Ectodermal cell (in vitro differentiated cells): ENCODE results near the gene MAGIX.

ENCODE experiments used
- H3K27ac ChIP-seq: 2 replicates; pipeline ENCODE4 v1.7.0; 2013; ENCODE audit warnings: mild to moderate bottlenecking, low read depth, low read length; ENCODE audit not compliant: insufficient read depth, poor library complexity, severe bottlenecking
- H3K27me3 ChIP-seq: 2 replicates; pipeline ENCODE4 v1.7.0; 2013; ENCODE audit warnings: mild to moderate bottlenecking, low read length; ENCODE audit not compliant: insufficient read depth, control insufficient read depth, poor library complexity, severe bottlenecking
- H3K36me3 ChIP-seq: one replicate; pipeline ENCODE4 v1.7.0; 2013; ENCODE audit warnings: low read length; ENCODE audit not compliant: control insufficient read depth, insufficient read depth
- H3K4me1 ChIP-seq: one replicate; pipeline ENCODE4 v1.7.0; 2013; ENCODE audit warnings: low read length; ENCODE audit not compliant: control insufficient read depth, insufficient read depth
- H3K4me3 ChIP-seq: 2 replicates; pipeline ENCODE4 v1.7.0; 2013; ENCODE audit warnings: low read depth, low read length, control low read depth; ENCODE audit not compliant: insufficient read depth
- H3K9me3 ChIP-seq: 2 replicates; pipeline ENCODE4 v1.7.0; 2013; ENCODE audit warnings: mild to moderate bottlenecking, low read length, moderate library complexity; ENCODE audit not compliant: control insufficient read depth
- WGBS, 2 experiments: methylation state at CpG; one replicate each; pipeline ENCODE4 v1.1.7; 2013; ENCODE audit warnings: missing lambda C conversion rate in 2 of 2; 5-methylcytosine and 5-hydroxymethylcytosine counted together

Gene MAGIX

DNA sequence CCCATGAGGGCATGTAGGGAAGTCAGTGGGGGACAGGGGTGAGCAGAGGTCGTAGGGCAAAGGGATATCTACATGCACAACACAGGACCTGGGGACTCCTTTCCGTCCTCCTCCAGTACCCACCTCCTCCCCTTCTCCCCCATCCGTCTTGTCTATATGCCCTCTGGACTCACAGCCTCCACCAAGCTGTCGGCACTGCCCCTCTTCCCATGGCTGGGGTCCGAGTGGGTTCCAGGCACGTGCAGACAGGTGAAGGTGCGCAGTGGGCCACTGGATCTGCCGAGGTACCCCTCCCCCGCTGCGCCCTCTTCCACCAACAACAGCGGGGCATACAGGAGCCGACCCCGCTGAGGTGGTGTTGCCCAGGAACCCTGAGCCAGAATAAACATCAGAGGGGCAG, 42.9 kb downstream of the MAGIX start:
- no peaks in the 10 kb centered on the region for H3K36me3 ChIP-seq
- no peak overlapping the region for H3K27ac ChIP-seq
- H3K4me3 ChIP-seq: no peak overlapping the region
- no peaks in the 10 kb centered on the region for H3K9me3 ChIP-seq
- no peaks in the 10 kb centered on the region for H3K4me1 ChIP-seq
- 95 to 96% methylated on average over 13 of the region's 13 CpGs for WGBS, 2 experiments
- H3K27me3 ChIP-seq: no peaks in the 10 kb centered on the region

DNA sequence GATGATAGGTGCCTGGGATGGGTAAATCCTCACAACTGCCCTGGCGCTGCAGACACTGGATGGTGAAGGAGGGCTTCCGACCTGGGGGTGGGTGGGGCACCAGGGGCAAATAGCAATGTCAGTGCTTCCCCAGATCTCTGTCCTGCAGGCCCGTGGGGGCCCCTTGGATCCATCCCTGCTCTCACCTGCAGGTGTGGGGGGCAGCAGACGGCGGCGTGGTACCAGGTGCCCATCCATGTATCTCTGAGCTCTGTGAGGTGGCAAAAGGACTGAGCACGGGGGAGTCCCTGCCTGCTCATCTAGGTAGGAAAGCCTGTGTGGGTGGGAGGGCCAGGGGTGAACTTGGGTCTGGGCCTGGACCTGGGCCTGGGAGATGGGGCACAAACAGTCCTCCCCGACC, 44.0 kb downstream of the MAGIX start:
- whole genome bisulfite sequencing, 2 experiments: 90 to 93% methylated on average over 8 of the region's 8 CpGs
- Histone ChIP-seq H3K4me3 (no peak overlapping the region), H3K4me1 (no peaks in the 10 kb centered on the region), H3K36me3 (no peaks in the 10 kb centered on the region), H3K27me3 (no peaks in the 10 kb centered on the region), H3K9me3 (no peaks in the 10 kb centered on the region), H3K27ac (no peak overlapping the region)

DNA sequence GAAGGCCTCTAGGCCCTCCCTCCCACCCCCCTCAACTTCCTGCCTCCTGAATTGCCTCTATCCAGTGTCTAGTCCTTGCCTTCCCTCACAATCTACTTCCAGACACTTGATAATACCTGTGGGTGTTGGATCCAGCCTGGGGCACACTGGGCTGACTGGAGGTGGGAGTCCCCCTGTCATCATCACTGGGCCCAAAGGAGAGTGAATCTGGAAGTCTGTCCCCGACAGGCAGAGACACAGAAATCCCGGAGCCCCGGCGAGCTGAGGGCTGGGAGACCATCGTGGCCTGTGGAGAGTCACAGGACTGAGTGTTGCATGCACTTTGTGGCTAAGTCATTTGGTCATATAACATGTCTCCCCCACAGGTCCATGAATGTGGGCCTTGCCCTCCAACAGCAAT, 45.8 kb downstream of the MAGIX start:
- 94 to 96% methylated on average over 5 of the region's 5 CpGs for WGBS, 2 experiments
- H3K27me3 ChIP-seq: no peaks in the 10 kb centered on the region

DNA sequence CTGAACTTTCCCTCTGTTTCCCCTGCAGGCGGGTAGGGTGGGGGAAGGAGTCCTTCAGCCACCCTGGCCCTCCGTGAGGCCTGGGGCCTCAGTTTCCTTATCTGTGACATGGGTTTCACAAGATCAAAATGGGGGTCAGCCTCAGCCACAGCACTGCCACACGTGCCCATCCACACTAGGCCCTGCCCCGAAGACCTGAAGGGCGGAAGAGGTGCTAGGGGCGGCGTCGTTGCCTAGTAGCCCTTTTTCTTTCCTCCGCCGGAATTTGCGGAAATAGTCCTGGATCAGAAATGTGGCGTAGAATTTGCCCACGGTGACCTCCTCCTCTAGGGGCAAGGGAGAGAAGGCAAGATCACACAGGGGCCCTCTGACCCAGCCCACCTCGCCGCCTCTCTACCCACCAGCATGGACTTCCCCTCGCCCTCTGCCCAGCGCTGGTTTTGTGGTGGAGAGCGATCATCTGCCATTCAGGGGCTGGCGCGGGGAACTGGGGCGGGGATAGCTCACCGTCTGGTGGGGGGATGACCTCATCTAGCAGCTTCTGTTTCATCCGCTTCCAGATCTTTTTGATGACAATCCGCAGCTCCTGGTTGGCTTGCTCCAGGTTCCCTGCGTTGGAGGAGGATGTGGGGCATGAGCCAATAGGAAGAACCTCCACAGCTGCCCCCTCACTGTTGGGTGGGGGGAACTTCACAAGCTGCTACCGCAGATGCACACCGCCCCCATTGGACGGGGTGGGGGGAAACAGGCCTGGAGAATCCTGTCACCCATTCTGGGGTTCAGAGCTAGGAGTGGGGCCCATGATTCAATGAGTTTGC, 47.1 kb downstream of the MAGIX start:
- no peaks in the 10 kb centered on the region for H3K4me1 ChIP-seq
- no peak overlapping the region for H3K27ac ChIP-seq
- H3K36me3 ChIP-seq: no peaks in the 10 kb centered on the region
- no peaks in the 10 kb centered on the region for H3K27me3 ChIP-seq
- no peaks in the 10 kb centered on the region for H3K9me3 ChIP-seq
- H3K4me3 ChIP-seq: no peak overlapping the region
- WGBS, 2 experiments: 73 to 74% methylated on average over 28 of the region's 28 CpGs

More for the DNA sequence above, 45.8 kb downstream of the MAGIX start:
- Histone ChIP-seq H3K4me1 (no peaks in the 10 kb centered on the region), H3K36me3 (no peaks in the 10 kb centered on the region), H3K4me3 (no peak overlapping the region), H3K9me3 (no peaks in the 10 kb centered on the region), H3K27ac (no peak overlapping the region)

DNA sequence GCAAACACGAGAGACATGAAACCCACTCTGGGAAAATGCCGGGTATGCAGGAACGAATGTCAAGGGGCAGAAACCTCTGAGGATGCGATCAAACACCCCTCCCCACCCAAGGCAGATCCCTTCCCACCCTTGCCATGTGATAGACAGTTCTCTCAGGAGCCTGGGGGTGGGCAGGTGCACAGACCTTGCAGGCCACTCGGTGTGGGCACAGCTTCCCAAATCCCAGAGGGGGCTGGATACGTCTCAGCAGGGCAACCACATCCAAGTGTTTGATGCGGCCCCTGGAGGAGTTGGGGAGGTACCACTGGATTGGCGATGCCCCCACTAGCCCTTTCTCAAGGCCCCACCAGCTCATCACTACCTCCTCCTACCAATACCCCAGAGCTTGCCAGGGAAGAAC, 47.8 kb downstream of the MAGIX start:
- H3K4me1 ChIP-seq: no peaks in the 10 kb centered on the region
- H3K36me3 ChIP-seq: no peaks in the 10 kb centered on the region
- H3K4me3 ChIP-seq: no peak overlapping the region
- 91 to 95% methylated on average over 7 to 8 of the region's 8 CpGs for WGBS, 2 experiments
- H3K27ac ChIP-seq: no peak overlapping the region
- H3K9me3 ChIP-seq: no peaks in the 10 kb centered on the region
- no peaks in the 10 kb centered on the region for H3K27me3 ChIP-seq

DNA sequence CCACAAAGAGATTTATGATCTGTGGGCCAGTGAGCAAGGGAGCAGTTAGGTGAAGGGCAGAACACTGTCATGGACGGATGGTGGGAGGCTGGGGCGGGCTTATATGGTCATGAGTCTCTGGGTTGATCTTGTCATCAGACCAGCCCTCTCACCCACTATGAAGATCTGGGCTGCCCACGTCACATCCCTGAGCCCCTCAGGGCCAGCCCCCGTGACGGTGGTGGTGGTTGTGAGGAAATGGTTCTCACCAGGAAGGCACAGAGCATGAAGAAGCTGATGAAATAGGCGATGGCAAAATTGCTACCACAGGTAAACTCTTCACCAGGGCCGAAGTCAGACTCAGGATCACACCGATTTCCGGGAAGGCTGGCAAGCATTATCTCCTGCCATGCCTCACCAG, 48.5 kb downstream of the MAGIX start:
- Histone ChIP-seq H3K9me3 (no peaks in the 10 kb centered on the region), H3K27me3 (no peaks in the 10 kb centered on the region), H3K36me3 (no peaks in the 10 kb centered on the region), H3K4me1 (no peaks in the 10 kb centered on the region), H3K27ac (no peak overlapping the region), H3K4me3 (no peak overlapping the region)
- WGBS, 2 experiments: 91 to 95% methylated on average over 9 of the region's 9 CpGs

DNA sequence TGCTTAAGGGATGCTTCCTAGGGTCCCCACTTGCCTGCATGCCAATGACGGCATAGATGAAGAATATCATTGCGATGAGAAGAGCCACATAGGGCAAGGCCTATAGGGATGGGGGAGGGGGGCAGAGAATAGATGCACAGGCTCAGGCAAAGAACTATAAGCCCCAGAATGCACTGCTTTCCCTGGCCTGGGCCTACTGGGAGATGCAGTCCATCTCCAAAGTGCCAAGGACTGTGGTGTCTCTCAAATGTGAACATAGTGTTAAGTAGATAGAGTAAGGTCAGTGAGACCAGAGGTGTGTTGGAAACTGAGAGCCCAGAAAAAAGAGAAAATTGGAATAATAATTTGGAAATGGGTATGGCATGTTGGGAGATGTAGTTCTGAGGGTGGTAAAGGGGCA, 49.7 kb downstream of the MAGIX start:
- no peak overlapping the region for H3K27ac ChIP-seq
- no peaks in the 10 kb centered on the region for H3K9me3 ChIP-seq
- no peaks in the 10 kb centered on the region for H3K36me3 ChIP-seq
- H3K4me3 ChIP-seq: no peak overlapping the region
- 94% methylated on average over 2 of the region's 2 CpGs for WGBS, 2 experiments
- no peaks in the 10 kb centered on the region for H3K27me3 ChIP-seq
- no peaks in the 10 kb centered on the region for H3K4me1 ChIP-seq

DNA sequence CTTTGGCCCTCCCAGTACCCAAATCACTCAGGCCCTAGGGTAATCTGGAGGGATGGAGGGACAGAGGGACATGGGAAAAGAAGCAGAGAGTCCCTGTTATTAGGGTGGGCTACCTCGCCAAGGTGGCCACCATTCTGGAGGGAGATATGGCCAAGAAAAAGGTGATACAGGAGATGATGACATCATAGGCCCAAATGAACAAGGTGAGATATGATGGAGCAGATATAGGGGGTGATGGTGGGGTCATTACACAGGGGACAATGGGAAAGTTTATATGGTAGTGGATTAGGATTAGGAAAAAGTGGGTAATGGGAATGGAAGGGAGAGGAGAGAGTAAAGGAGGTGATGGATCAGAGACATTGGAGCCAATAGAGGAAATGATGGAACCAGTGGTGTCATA, 50.3 kb downstream of the MAGIX start:
- Histone ChIP-seq H3K4me1 (no peaks in the 10 kb centered on the region), H3K27ac (no peak overlapping the region), H3K9me3 (no peaks in the 10 kb centered on the region), H3K27me3 (no peaks in the 10 kb centered on the region), H3K4me3 (no peak overlapping the region), H3K36me3 (no peaks in the 10 kb centered on the region)
- WGBS, 2 experiments: 66 to 72% methylated on average over 1 of the region's 1 CpG

DNA sequence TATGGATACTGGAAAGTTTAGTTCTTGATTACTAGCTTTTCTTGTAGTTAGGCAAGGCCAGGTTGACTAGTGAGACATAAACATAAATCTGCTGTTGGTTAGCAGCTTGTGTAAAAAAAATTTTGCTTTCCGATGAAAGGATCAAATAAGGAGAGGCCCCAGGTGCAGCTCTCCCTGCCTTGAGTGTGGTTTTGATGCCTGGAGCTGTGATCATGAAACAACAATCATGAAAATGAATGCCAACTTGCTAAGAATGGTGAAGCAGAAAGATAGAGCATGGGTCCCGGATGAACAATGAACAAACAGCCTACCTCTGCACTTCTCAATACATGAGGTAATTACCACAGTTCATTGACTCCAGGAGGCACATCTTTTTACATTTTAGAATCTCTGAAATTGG, 51.9 kb downstream of the MAGIX start:
- no peaks in the 10 kb centered on the region for H3K4me1 ChIP-seq
- no peaks in the 10 kb centered on the region for H3K36me3 ChIP-seq
- 92 to 93% methylated on average over 2 of the region's 2 CpGs for WGBS, 2 experiments
- no peak overlapping the region for H3K4me3 ChIP-seq
- no peak overlapping the region for H3K27ac ChIP-seq
- H3K27me3 ChIP-seq: no peaks in the 10 kb centered on the region
- H3K9me3 ChIP-seq: no peaks in the 10 kb centered on the region

DNA sequence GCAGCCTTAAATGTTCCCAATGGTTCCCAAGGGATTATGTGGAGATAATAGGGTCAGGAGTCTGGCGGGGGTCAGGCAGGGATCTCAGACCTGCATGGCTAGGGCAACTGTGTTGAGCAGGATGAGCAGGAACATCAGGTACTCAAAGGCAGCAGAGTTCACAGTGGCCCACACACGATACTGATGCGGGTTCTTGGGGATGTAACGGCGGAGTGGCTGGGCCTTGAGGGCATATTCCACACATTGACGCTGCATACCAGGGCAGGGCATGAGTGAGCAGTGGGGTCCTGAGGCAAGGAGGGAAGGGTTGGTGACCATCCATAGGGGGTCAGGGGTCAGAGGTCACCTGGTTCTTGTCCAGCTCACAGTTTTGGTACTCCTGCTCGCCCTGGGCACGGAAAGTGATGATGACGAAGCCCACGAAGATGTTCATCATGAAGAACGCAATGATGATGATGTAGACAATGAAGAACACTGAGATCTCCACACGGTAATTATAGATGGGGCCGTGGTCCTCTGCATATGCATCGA, 52.5 kb downstream of the MAGIX start:
- Histone ChIP-seq H3K4me1 (no peaks in the 10 kb centered on the region), H3K9me3 (no peaks in the 10 kb centered on the region), H3K36me3 (no peaks in the 10 kb centered on the region), H3K27ac (no peak overlapping the region), H3K4me3 (no peak overlapping the region), H3K27me3 (no peaks in the 10 kb centered on the region)
- WGBS, 2 experiments: 92 to 94% methylated on average over 14 of the region's 14 CpGs
